K562 treated with DMSO at 1 percent for 48 hours (cell line): Measurements from ENCODE around the gene MAPKBP1. TPM values are rescaled to one million over a fixed set of nuclear protein-coding genes. Genes with fewer than 3 reads are reported as not detected.

Source experiments
- total RNA-seq: library from RNA; unstranded; fragments of 300-600 nt; gene quantifications from 2 replicates; pipeline ENCODE4 v1.2.3, GENCODE V29; 2022; ENCODE audit warnings: low replicate concordance; ENCODE audit errors: extremely low read depth

Gene MAPKBP1
- total RNA-seq: not detected in 2 replicates

GRCh38 chr15:41774062-41774881, at the start of gene MAPKBP1:
Gene MAPKBP1 (plus strand): TSS chr15:41774484. CDS start chr15:41775276, 792 bp downstream.

DNA sequence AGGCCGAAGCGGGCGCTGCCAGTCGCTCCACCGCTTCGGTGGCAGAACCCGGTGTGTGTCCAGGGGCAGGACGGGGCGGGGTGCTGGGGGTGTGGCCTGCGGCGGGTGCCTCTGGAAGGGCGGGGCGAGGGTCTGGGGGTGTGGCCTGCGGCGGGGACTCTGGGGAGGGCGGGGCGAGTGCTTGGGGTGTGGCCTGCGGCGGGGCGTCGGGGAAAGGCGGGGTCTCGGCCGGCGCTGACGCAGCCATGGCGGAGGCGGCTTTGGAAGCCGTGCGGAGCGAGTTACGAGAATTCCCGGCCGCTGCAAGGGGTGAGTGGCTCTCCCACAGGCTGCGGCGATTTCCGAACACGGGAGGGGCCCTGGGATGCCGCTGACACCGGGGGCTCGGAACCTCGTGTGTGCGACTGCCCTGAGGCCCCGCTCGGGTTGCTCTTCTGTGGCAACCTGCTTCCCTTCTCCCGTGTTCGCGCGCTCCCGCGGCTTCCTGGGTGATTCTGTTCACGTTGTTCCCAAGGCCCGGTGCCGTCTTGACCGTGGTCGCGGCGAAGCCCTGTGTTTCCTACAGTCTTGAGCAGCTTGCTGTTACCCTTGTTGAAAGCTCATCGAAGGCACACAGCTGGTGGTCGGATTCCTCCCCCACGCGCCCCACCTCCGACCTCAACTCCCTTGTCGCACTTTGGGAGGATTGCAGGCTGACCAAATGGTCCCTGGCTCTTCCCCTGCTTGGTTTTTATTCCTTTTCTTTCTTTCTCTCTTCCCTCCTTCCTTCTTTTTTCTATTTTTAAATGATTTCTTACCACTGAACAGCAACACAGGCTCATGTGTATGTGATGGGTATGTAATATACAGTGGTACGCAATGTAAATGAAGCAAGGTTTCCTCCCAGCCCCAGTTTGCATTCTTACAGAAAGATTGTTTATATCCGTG, 53.9 kb downstream of the MAPKBP1 start, which contains the start of gene JMJD7:
TSS of gene JMJD7 (plus strand) at position 213 of the 927 bp plus-strand sequence. CDS start at position 246, 33 bp downstream.

DNA sequence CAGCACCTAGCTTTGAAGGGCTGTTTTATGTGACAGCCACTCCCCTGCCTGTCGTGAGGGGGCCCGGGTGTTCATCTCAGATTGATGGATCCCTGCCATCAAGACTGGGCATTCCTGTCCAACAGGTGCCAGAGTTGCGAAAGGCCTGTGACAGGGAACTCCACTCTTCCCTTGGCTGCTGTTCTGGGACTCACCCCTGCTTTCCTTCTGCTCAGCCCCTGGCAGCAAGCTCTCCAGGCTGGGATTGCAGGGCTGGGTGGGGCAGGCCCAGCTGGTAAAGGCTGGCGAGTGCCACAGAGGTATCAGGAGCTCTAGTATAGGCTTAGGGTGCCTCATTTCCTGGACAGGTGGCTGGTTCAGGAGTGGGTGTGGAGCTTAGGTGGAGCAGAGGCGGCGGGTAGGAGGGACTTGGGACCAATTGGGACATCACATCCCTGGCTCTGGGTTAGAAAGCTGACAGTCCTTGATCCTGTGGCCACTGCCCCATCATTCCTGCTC, 64.2 kb downstream of the MAPKBP1 start, which contains the start of gene PLA2G4B:
TSS of gene PLA2G4B (plus strand) at position 448 of the 498 bp plus-strand sequence. CDS start 67 bp downstream, outside the sequence.

Other genes starting within 250 kb of the MAPKBP1 start
- gene RPAP1, start 230.2 kb upstream of the MAPKBP1 start, total RNA-seq: 59.5 TPM in 1 of 2 replicates, not detected in the other
- not detected in 2 replicates for gene TYRO3, start 215.3 kb upstream of the MAPKBP1 start, total RNA-seq
- not detected in 2 replicates for gene MGA, start 114.1 kb upstream of the MAPKBP1 start, total RNA-seq
- not detected in 2 replicates for gene JMJD7, start 53.6 kb downstream of the MAPKBP1 start, total RNA-seq
- not detected in 2 replicates for gene PLA2G4B, start 64.4 kb downstream of the MAPKBP1 start, total RNA-seq
- not detected in 2 replicates for gene SPTBN5, start 119.6 kb downstream of the MAPKBP1 start, total RNA-seq
- not detected in 2 replicates for gene EHD4, start 198.1 kb downstream of the MAPKBP1 start, total RNA-seq
- not detected in 2 replicates for gene PLA2G4E, start 246.6 kb downstream of the MAPKBP1 start, total RNA-seq